ENCODE data around the gene SLC25A44.
"Not testable (repeated sequence)": the region's sequence is repeated elsewhere in the genome, so short reads cannot be mapped to it uniquely, and the experiment has no call there.

Gene SLC25A44

DNA sequence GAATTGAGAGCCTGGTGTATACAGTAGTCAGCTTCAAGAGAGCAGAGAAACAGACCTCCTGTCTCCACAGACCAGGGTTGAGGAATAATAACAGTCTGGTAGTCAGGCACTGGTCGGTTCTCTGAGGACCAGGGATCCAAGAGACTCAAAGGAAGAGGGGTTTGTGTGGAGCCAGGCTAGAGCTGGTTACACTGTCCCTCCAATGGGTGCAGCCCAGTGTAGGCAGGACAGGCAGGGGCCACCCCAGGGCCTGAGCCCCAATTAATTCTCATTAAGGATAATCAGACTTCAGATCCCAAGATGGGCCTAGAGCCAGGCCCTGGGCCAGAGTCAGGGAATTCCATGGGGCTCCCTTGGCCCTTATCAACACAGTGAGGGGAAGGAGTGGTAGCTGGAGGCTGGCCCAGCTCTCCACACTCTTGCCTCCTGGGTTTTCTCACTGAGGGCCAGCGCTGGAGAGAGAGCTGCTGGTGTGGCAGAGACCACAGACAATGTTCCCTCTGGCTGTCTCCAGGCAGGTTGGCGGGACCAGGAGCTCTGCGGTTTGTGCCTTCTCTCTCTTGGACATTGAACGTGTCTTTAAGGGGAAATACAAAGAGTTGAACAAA lies 31.4 kb upstream of the SLC25A44 start:
- no peak for DNase-seq (ENCODE audit: insufficient read length, low spot score)

DNA sequence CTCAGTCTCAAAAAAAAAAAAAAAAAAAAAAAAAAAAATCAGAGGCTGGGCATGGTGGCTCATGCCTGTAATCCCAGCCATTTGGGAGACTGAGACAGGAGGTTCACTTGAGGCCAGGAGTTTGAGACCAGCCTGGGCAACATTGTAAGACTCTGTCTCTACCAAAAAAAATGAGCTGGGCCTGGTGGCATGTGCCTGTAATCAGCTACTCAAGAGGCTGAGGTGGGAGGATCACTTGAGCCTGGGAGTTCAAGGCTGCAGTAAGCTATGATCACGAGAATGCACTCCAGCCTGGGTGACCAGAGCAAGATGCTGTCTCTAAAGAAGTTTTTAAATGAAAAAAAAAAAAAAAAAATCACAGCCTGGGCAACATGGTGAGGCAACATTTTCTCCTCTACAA lies 30.2 kb upstream of the SLC25A44 start:
- no peak for DNase-seq (ENCODE audit: insufficient read length, low spot score)
- FAIRE-seq = no peak

More for the DNA sequence above, 31.4 kb upstream of the SLC25A44 start:
- no peak for FAIRE-seq

DNA sequence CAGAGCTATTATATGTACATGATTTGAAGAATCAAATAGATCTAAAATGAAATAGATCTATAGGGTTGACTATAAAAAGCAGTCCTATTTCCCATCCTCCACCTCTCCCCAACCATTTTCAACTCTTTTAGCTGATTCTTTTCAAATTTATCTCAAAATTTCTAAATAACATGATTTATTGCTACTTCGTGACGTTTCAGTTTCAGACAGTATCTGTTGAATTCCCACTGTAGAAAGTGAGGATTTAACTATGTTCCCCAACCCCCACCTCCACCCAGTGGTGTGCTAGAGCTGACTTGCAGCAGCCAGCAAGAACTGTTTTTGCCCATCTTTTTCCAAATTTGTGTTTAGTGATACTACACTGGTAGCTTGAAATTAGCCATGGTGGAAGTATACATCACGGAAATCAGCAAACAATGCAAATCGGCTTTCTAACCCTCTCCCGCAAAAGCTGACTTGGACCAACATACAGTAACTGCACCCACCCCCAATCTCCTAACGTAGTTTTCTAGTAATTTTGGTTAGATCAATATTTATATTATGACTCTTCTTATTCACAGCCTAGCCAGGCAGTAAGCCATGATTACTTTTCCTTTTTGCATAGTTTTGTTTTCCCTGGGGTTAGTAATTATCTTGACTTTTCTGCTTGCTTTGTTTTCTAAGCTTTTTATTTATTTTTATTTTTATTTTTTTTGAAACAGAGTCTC lies 29.6 kb upstream of the SLC25A44 start:
- no peak for DNase-seq (ENCODE audit: insufficient read length, low spot score)
- no peak for FAIRE-seq

DNA sequence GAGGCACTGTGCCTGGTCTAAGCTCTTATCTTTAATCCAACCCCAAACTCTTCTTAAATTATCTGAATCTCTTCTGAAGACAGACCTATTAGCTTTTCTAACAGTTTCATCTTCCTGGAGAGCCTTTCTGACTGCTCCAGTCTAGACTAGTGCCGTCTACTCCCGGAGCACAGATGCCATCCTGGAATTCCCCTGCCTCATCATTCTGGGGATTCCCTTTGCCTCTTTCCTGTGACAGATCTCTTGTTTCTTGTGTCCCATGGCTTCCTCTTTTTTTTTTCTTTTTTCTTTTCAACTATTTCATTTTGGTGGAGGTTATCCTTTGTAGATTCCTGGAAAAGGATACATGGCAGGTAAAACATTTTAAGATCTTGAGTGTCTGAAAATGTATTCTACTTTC lies 28.8 kb upstream of the SLC25A44 start:
- no peak for FAIRE-seq
- DNase-seq (ENCODE audit: insufficient read length, low spot score) = no peak

DNA sequence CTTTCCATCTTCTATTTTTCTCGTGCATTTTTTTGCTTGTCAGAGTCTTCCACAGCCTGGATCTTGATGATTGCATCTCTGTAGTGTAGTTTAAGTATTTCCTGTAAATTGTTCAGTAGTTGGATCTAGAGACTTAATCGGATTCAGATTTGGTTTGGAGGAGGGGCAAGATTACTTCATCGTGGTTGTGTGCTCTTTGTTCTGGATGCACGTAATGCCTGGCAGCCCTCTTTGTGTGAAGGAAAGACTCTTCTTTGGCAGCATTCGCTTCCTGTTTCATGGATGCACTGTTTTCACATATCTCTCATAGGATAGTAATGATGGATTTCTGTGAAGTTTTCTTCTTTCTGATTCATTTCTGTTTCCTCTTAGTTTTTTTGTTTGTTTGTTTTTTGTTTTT lies 26.4 kb upstream of the SLC25A44 start:
- DNase-seq (ENCODE audit: insufficient read length, low spot score) (no peak), FAIRE-seq (no peak)

DNA sequence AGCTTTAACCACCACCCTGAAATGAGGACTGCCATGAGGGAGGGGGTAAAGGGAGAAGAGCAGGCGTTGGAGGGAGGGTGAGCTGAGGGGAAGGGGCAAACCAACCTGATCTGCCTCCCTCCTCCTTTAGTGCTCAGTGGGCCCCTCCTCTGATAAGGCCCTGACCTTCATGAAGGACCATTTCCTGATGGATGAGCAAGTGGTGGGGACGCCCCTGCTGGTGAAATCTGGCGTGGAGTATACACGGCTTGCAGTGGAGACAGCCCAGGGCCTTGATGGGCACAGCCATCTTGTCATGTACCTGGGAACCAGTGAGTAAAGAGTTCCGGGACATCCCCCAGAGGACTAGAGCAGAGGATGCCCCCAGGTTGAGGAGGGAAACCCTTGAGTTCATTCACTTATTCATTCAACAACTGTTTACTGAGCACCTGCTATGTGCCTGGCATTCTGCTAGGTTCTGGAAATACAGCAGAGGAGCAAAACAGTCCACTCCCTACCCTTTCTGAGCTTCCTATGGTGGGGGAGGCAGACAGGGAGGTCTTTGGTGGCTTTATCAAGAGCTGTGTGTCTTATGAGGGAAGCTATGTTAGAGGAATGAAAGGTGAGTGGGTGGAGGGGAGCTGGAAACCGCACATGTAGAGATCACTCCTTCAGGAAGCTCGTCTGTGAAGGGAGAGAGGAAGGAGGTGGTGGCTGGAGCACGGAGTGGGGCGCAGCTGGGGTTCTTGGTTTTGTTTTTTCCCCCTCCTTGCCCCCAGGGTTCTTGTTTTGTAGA lies 21.0 kb upstream of the SLC25A44 start:
- DNase-seq (ENCODE audit: insufficient read length, low spot score) (no peak), FAIRE-seq (no peak)

DNA sequence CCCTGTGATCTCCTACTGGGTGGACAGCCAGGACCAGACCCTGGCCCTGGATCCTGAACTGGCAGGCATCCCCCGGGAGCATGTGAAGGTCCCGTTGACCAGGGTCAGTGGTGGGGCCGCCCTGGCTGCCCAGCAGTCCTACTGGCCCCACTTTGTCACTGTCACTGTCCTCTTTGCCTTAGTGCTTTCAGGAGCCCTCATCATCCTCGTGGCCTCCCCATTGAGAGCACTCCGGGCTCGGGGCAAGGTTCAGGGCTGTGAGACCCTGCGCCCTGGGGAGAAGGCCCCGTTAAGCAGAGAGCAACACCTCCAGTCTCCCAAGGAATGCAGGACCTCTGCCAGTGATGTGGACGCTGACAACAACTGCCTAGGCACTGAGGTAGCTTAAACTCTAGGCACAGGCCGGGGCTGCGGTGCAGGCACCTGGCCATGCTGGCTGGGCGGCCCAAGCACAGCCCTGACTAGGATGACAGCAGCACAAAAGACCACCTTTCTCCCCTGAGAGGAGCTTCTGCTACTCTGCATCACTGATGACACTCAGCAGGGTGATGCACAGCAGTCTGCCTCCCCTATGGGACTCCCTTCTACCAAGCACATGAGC lies 17.2 kb upstream of the SLC25A44 start:
- DNase-seq (ENCODE audit: insufficient read length, low spot score) (no peak), FAIRE-seq (no peak)

DNA sequence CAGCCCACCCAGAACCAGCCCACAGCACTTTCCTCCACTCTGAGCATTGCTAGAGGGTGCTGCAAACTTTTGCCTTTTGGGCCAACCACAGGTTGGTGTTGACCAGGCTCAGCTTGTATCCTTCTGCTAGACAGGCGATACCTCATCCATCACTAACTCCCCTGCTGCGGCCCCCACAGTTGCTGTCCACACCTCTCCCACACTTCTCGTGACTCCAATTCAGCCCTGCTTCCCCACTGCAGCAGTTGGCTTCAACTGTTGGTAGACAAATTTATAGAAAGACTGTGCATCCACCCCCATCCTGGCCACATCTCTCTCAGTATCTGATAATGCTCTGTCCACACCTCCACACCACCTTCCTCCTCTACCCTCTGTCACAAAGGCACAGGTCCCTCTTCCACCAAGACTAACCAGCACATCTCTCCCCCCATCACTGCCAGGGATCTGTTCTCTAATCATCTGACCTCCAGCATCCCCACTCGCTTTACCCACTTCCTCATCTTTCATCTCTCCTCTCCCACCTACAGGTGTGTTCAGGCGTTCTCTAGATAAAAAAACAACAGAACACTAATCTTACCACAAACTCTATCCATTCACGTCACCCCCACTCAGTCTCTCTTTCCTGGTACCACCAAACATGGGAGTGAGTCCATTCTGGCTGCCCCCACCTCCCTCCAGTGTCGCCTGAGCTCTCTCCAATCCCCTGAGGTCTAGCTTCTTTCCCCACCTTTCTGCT lies 15.8 kb upstream of the SLC25A44 start:
- DNase-seq (ENCODE audit: insufficient read length, low spot score) = no peak
- no peak for FAIRE-seq

DNA sequence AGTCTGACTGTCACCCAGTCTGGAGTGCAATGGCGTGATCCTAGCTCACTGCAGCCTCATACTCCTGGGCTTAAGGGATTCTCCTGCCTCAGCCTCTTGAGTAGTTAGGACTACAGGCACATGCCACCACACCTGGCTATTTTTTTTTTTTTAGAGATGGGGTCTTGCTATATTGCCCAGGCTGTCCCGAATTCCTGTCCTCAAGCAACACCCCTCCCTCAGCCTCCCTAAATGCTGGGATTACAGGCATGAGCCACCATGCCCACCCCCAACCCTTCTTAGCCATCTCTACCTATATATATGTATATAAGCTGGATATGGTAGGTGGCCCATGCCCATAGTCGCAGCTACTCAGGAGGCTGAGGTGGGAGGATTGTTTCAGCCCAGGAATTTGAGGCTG lies 13.4 kb upstream of the SLC25A44 start:
- DNase-seq (ENCODE audit: insufficient read length, low spot score) = no peak
- FAIRE-seq = no peak

DNA sequence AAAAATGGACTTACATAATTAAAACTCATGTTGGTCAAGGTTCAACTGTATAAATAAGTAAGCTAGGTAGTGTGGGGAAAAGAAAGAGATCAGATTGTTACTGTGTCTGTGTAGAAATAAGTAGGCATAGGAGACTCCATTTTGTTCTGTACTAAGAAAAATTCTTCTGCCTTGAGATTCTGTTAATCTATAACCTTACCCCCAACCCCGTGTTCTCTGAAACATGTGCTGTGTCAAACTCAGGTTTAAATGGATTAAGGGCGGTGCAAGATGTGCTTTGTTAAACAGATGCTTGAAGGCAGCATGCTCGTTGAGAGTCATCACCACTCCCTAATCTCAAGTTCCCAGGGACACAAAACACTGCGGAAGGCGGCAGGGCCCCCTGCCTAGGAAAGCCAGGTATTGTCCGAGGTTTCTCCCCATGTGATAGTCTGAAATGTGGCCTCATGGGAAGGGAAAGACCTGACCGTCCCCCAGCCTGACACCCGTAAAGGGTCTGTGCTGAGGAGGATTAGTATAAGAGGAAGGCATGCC lies 12.4 kb upstream of the SLC25A44 start:
- not testable (repeated sequence) for FAIRE-seq; DNase-seq (ENCODE audit: insufficient read length, low spot score)

DNA sequence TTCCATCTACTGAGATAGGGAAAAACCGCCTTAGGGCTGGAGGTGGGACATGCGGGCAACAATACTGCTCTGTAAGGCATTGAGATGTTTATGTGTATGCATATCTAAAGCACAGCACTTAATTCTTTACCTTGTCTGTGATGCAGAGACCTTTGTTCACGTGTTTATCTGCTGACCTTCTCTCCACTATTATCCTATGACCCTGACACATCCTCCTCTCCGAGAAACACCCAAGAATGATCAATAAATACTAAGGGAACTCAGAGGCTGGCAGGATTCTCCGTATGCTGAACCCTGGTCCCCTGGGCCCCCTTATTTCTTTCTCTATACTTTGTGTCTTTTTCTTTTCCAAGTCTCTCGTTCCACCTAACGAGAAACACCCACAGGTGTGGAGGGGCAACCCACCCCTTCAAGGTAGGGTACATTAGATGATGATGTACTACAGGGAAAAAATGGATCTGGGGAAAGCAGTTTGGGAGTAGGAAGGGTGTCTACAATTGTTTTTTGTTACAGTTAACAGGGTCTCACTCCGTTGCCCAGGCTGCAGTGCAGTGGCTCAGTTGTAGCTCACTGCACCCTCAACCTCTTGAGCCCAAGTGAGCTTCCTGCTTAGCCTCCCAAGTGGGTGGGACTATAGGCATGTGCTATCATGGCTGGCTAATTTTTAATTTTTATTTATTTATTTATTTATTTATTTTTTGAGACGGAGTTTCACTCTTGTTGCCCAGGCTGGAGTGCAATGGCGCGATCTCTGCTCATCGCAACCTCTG lies 11.7 kb upstream of the SLC25A44 start:
- not testable (repeated sequence) for FAIRE-seq

DNA sequence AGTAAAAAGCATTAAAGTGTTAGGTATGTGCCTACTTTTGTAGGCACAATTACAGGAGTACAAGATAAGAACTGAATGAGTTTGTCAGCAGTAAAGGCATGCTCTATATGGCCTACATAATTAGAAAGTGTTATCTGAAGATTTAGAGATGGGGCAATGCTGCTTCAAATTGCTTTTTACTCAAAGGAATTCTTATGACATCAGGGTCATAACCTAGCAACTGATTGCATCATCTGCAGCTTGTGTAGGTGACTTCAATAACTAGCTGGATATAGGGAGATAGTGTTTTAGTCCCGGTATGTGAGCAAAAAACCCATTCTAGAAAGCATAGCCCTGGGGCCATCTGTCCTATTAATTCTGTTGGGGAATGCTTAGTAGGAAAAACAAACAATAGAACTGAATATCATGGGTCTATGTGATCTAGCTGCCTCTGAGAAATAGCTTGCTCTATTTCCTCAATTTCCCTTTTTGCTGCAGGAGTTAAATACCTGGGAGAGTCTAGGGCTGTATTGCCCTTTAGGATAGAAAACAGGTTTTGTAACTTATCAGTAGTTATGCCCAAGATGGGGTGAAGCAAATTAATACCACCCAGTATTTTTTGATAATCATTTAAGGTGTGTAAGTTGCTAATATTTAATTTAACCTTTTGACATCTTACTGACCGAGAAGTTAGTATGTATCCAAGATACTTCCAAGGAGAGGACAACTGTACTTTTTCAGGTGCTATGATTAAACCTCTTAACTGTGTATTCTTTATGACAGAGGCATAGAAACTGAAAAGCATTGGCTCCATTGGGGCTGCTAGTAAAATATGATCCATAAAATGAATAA lies 7.3 kb upstream of the SLC25A44 start:
- not testable (repeated sequence) for FAIRE-seq; DNase-seq (ENCODE audit: insufficient read length, low spot score)

More for the DNA sequence above, 11.7 kb upstream of the SLC25A44 start:
- not testable (repeated sequence) for DNase-seq (ENCODE audit: insufficient read length, low spot score)

DNA sequence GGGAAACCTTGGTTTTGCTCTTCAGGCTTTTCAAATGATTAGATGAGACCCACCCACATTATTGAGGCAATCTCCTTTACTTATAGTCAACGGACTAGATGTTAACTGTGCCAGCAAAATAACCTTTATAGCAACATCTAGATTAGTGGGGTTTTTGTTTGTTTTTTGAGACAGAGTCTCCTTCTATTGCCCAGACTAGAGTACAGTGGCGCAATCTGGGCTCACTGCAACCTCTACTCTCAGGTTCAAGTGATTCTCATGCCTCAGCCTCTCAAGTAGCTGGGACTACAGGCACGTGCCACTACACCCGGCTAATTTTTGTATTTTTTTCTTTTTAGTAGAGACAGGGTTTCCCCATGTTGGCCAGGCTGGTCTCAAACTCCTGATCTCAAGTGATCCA lies 3.6 kb upstream of the SLC25A44 start:
- not testable (repeated sequence) for FAIRE-seq

DNA sequence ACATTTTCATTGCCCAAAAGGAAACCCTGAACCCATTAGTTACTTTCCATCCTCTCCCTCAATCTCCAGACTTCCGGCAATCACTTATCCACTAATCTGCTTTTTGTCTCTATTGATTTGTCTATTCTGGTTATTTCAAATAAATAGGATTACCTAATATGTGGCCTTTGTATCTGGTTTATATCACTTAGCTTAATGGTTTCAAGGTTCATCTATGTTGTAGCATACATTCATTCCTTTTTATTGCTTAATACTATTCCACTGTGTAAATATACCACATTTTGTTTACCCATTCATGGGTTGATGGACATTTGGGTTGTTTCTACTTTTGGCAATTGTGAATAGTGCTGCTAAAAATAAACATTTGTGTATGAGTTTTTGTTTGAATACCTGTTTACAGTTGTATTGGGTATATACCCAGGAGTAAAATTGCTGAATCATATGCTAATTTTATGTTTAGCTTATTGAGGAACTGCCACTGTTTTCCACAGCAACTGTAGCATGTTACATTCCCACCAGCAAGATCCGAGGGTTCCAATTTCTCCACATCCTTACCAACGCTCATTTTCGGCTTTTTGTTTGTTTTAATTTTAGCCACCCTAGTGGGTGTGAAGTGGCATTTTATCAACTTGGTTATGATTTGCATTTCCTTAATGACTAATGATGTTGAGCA lies 2.5 kb upstream of the SLC25A44 start:
- DNase-seq (ENCODE audit: insufficient read length, low spot score) = no peak
- FAIRE-seq = no peak

More for the DNA sequence above, 3.6 kb upstream of the SLC25A44 start:
- DNase-seq (ENCODE audit: insufficient read length, low spot score) = not testable (repeated sequence)

DNA sequence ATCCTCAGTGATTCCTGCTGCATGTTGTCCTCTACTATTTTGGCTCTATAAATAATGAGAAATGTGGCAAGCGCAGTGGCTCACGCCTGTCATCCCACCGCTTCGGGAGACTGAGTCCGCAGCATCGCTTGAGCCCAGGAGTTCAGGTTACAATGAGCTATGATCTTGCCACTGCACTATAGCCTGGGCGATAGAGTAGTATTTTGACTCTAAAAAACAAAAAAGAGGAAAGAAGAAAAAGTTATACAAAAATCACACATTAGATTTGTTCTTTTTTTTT lies 756 bp upstream of the SLC25A44 start:
- DNase-seq (ENCODE audit: insufficient read length, low spot score) (no peak), FAIRE-seq (no peak)

DNA sequence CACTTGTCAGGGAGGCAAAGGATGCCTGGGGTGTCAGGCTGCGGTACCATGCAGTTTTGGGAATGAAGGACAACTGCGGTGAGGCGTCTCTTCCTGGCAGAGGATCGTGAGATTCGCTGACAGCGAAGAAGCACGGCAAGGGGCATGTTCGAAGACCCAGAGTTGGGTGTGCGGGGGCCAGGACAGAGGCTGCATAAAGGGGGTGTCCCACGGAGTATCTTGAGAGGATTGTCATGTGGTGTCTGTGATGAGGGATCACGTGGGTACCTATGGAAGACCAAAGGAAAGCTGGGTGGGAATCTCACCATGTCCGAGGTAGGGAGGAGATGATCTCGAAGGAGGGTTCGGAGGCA lies 372 bp downstream of the SLC25A44 start:
- DNase-seq (ENCODE audit: insufficient read length, low spot score) (no peak), FAIRE-seq (no peak)

DNA sequence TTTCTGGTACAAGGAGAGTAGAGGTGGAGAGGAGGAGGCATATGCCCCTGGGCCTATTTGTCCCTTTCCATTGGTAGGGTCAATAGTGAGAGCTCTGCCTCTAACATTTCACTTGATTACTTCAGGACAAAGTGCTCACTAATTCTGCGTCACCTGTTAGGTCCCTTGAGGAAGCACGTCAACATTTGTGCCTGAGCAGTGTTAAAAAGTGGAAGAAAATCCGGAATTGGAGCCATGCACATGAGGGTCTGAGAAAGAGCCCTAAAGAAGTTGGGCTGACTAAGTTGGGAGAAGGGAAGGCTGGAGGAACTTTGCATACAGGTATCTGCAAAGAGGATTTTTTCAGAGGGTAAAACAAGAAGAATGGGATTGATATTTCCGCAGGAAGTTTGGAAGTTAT lies 1.9 kb downstream of the SLC25A44 start:
- no peak for FAIRE-seq
- DNase-seq (ENCODE audit: insufficient read length, low spot score) = no peak

DNA sequence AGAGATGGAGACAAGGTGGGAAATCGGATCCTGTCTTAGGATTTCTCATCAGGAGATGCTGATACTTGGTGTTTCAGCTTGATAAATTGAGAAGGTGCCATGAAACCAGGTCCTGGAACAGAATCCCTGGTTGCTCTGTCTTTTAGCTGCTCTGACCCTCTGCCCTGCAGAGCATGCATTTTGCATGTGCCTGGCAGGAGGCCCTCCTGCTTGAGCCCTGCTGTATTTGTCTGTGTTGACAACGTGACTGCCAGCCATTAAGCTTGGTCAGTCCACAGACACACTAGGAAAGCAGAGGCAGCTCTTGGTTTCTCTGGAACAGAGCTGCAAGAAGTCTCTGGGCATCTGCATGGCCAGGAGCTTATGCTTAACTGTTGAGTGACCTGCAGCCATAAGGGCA lies 2.5 kb downstream of the SLC25A44 start:
- DNase-seq (ENCODE audit: insufficient read length, low spot score) (no peak), FAIRE-seq (no peak)
